Stomach smooth muscle (tissue), 2 donors: ENCODE data around the gene PRKG1.

Experiments used
- H3K27ac ChIP-seq: one replicate; pipeline ENCODE4 v1.7.0; 2013; ENCODE audit warnings: mild to moderate bottlenecking, low read length, inconsistent platforms
- H3K27me3 ChIP-seq, 2 donors: one replicate each; pipeline ENCODE4 v1.7.0; 2013; ENCODE audit warnings: low read length in 2 of 2; ENCODE audit not compliant: insufficient read depth in 2 of 2, control insufficient read depth in 1 of 2
- H3K36me3 ChIP-seq, 2 donors: one replicate each; pipeline ENCODE4 v1.7.0; 2013; ENCODE audit warnings: low read length in 2 of 2; ENCODE audit not compliant: control insufficient read depth in 2 of 2, insufficient read depth in 2 of 2
- H3K4me1 ChIP-seq: one replicate; pipeline ENCODE4 v1.7.0; 2013; ENCODE audit warnings: low read length; ENCODE audit not compliant: control insufficient read depth, insufficient read depth
- H3K4me3 ChIP-seq, 2 donors: one replicate each; pipeline ENCODE4 v1.7.0; 2013; ENCODE audit warnings: low read length in 2 of 2
- H3K9ac ChIP-seq, 2 donors: one replicate each; pipeline ENCODE4 v1.7.0; 2013; ENCODE audit warnings: low read length in 2 of 2, mild to moderate bottlenecking in 1 of 2
- H3K9me3 ChIP-seq, 2 donors: one replicate each; pipeline ENCODE4 v1.7.0; 2013; ENCODE audit warnings: low read length in 2 of 2; ENCODE audit not compliant: control insufficient read depth in 2 of 2
- donor health status: healthy.
- donor health status: Pancreatic carcinoma.

Gene PRKG1

DNA sequence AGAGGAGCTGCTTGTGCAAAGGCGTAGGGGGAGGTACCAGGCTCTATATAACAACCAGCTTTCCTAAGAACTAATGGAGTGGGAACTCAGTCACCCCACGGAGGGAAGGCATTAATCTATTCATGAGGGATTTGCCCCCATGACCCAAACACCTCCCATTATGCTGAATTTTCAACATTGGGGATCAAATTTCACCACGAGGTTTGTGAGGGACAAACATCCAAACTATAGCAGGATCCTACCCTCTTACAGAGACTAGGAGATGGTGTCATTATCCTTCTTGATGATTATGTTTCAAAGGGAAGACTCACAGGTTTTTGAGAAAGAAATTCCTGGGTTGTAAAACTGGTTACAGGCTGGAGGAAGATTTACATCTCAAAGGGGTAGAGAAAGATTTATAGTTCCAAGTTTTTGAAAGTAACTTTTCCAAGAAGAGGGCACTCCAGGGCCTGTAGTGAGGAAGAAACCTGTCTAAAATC is 944.8 kb downstream of the PRKG1 start:
- no peak overlapping the region for H3K4me3 ChIP-seq
- H3K9me3 ChIP-seq = peaks cover 0 to 3% of the 10 kb centered on the region in 2 donors
- no peak overlapping the region for H3K27ac ChIP-seq
- no peaks in the 10 kb centered on the region for H3K27me3 ChIP-seq
- H3K36me3 ChIP-seq = no peaks in the 10 kb centered on the region
- no peaks in the 10 kb centered on the region for H3K4me1 ChIP-seq
- H3K9ac ChIP-seq = no peak overlapping the region

DNA sequence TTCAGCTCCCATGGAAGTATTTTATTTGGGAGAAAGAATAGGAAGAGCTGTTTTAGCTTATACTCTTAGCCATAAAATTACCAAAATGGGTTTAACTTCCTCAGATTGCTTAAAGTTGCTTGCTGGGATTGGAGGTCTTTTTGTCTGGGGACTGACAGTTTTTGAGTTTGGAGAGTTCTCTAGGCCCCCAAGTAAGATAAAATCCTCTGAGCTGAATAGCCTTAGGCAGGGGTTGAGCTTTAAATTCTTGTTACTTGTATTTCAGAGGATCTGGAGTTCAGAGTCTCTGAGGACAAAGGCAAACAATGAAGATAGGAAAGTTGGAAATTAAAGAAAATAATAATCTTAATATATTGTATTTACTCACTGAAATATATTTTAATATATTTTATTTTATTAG is 945.4 kb downstream of the PRKG1 start:
- Histone ChIP-seq H3K27me3 (no peaks in the 10 kb centered on the region), H3K9me3 (peaks cover 0 to 3% of the 10 kb centered on the region in 2 donors), H3K27ac (no peak overlapping the region), H3K9ac (no peak overlapping the region), H3K4me1 (no peaks in the 10 kb centered on the region), H3K36me3 (no peaks in the 10 kb centered on the region), H3K4me3 (no peak overlapping the region)

DNA sequence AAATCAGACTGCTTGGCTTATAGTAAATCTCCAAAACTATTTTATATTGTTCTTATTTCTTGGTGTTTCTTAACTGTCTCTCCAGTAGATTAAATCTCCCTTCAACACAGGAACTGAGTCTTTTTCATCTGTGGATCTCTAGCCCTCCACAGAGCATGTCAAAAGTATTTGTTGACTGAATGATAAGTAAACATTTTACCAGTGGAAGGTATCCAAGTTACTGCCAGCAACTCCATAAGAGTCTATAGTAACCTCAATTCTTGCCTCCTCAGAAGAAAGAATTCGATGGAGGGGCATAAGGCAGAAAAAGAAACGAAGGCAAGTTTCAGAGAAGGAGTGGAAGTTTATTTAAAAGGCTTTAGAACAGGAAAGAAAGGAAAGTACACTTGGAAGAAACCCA is 945.9 kb downstream of the PRKG1 start:
- Histone ChIP-seq H3K27me3 (no peaks in the 10 kb centered on the region), H3K9me3 (peaks cover 0 to 3% of the 10 kb centered on the region in 2 donors), H3K27ac (no peak overlapping the region), H3K9ac (no peak overlapping the region), H3K4me1 (no peaks in the 10 kb centered on the region), H3K36me3 (no peaks in the 10 kb centered on the region), H3K4me3 (no peak overlapping the region)

DNA sequence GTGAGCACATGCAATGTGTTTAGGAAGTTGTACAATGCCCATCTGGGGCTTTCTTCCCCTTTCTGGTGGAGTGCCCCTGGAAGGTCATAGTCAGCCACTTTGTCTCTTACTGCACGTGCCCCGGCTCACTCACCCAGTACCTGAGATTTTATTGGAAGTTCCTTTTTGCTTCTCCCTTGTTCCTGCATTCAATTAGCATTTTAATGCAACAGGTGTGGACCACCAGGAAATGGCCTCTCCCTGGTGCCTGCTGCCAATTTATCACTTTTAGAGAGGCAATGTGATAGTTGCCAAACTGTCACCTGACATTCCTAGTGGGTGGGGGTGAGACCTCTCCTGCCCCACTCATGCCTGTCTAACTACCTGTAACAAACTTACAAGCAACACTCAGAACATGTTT is 946.4 kb downstream of the PRKG1 start:
- no peak overlapping the region for H3K9ac ChIP-seq
- peaks cover 0 to 3% of the 10 kb centered on the region in 2 donors for H3K9me3 ChIP-seq
- H3K27me3 ChIP-seq = no peaks in the 10 kb centered on the region
- no peaks in the 10 kb centered on the region for H3K4me1 ChIP-seq
- no peak overlapping the region for H3K4me3 ChIP-seq
- no peaks in the 10 kb centered on the region for H3K36me3 ChIP-seq
- no peak overlapping the region for H3K27ac ChIP-seq

DNA sequence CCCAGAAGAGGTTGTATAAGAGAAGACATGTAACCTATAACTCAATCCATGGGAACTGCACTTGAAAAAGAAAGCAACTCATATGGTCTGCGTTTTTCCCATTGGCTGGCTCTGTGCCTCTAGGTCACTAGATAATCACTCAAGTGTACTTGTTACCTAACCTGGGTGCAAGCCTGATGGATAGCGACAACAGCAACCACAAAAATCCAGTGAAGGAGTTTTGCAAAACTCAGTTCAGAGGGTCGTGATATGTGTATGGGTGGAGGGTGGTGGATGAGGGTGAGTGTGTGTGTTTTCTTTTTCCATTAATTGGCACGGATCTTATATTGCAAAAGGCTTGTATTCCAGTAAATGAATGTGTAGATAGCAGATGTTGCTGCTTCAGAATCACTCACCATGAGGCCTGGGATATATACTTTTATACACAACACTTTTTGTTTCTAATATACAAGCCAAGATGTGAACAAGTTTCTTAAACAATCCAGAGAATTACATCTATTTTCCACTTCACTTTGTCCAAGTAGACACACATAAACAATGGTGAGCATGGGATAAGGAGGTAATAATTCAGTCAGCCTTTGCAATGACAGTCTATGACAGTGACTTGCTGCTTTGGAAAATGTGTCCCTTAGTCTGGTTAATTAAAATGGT is 952.9 kb downstream of the PRKG1 start:
- no peak overlapping the region for H3K9ac ChIP-seq
- no peaks in the 10 kb centered on the region for H3K27me3 ChIP-seq
- H3K36me3 ChIP-seq = no peaks in the 10 kb centered on the region
- H3K4me1 ChIP-seq = no peaks in the 10 kb centered on the region
- no peak overlapping the region for H3K27ac ChIP-seq
- peaks cover 0 to 3% of the 10 kb centered on the region in 2 donors for H3K9me3 ChIP-seq
- H3K4me3 ChIP-seq = no peak overlapping the region

DNA sequence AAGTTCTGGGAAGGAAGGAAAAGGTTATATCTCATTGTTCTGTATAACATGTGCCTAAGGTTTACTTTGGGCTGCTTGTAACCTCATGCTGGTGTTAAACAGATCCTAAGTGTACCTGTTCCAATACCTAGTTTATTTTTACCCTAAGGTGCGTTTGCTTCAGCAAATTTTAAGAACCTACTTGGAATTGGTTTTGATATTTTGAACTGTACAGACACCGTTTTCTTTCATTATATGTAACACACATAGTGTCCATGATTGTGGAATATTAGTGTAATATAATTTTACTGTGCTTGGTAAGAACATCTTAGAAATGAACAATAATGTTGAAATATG is 954.2 kb downstream of the PRKG1 start:
- Histone ChIP-seq H3K9ac (no peak overlapping the region), H3K36me3 (no peaks in the 10 kb centered on the region), H3K4me1 (no peaks in the 10 kb centered on the region), H3K4me3 (no peak overlapping the region), H3K27me3 (no peaks in the 10 kb centered on the region), H3K9me3 (no peaks in the 10 kb centered on the region), H3K27ac (no peak overlapping the region)

DNA sequence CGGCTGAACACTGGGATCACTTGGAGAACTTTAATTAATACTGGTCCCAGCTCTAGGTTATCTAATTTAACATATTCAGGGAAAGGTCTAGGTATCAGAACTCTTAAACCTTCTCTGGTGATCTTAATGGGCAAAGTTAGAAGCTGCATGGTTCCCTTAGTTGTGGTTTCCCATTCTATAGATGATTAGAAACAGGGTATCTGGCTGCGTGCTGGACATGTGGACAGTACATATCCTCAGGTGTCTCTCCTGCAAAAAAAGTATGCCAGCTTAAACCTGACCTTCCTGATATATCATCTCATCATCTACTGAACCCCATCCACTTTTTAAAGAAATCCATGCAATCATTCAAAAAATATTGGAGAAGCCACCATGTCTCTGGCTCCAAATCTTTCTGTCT is 955.3 kb downstream of the PRKG1 start:
- Histone ChIP-seq H3K36me3 (no peaks in the 10 kb centered on the region), H3K9me3 (no peaks in the 10 kb centered on the region), H3K9ac (no peak overlapping the region), H3K27me3 (no peaks in the 10 kb centered on the region), H3K27ac (no peak overlapping the region), H3K4me1 (no peaks in the 10 kb centered on the region), H3K4me3 (no peak overlapping the region)

DNA sequence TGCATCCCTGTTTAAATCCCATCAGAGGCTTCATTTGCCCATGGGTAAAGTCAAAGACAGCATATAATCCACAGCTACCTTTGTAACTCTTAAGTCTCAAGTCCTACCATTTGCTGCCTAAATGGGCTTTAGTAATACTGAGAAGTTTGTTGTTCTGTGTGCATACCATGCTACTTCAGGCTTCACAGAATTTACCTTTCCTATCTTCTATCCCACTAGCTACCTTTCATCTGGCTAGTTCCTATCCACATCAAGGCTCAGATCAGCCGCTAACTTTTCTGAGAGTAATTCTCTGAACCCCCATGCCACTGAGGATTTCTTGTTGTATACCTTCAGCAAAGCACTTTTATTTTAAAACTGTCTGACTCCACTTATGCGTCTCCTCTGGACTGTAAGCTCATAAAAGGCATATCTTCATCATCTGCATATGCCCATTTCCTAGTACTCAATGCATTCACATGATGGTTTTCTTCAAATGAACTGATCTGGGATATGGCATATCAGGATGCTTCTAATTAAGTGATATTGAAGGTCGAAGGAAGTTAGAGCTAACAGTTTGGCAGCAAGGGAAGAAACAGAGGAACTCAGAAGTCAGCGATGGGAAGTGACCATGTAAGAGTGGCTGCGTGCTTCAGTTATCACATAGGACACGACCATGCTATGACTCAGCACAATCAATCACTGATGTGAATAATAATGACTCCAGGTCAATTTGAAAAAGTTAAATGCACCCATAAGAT is 955.9 kb downstream of the PRKG1 start:
- H3K4me1 ChIP-seq = no peaks in the 10 kb centered on the region
- no peak overlapping the region for H3K4me3 ChIP-seq
- no peaks in the 10 kb centered on the region for H3K36me3 ChIP-seq
- H3K9ac ChIP-seq = no peak overlapping the region
- H3K27ac ChIP-seq = no peak overlapping the region
- no peaks in the 10 kb centered on the region for H3K27me3 ChIP-seq
- H3K9me3 ChIP-seq = no peaks in the 10 kb centered on the region

DNA sequence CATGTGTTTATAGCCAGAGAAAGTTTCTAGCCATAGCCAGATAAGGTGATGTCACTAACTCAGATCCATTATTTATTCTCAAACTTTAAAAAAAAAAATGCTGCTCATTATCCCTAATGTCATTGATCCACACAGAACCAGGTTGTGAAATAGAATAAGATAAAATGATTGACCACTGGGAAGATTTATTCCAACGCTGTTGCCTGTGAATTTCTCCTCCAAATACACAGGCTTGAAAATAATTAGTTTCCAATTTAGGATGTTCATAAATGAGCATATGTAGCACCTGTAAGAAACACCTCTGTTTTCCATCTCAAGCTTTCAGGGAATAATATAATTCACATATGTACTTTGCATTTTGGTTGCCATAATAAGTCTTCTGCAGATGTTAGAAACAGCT is 956.7 kb downstream of the PRKG1 start:
- Histone ChIP-seq H3K4me1 (no peaks in the 10 kb centered on the region), H3K9ac (no peak overlapping the region), H3K27ac (no peak overlapping the region), H3K9me3 (no peaks in the 10 kb centered on the region), H3K4me3 (no peak overlapping the region), H3K36me3 (no peaks in the 10 kb centered on the region), H3K27me3 (no peaks in the 10 kb centered on the region)

DNA sequence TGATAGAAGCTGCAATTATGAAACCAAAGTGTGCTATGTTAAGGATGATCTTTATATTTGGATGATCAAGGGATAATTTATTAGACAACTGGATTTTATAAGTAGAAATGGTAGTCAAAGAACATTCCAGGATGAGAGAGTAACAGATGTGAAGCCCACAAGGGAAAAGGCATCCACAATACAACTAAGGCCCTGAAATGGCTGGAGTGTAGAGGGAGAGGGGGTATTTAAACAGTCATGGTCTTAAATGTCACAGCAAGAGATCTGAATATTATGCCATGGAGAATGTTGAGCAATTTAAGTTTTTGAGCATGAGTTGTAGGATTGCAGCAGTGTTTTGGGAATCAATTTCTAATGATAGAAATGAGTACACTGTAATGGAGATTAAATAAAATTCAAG is 957.5 kb downstream of the PRKG1 start:
- Histone ChIP-seq H3K36me3 (no peaks in the 10 kb centered on the region), H3K27me3 (no peaks in the 10 kb centered on the region)

More for the DNA sequence above, 957.5 kb downstream of the PRKG1 start:
- Histone ChIP-seq H3K4me3 (no peak overlapping the region), H3K27ac (no peak overlapping the region), H3K4me1 (no peaks in the 10 kb centered on the region), H3K9ac (no peak overlapping the region), H3K9me3 (no peaks in the 10 kb centered on the region)
